ENCODE measurements around the gene SLC25A3.
A peak's percentile ranks its signal among the peaks of the same experiment; 100 is the strongest.

Gene SLC25A3

GRCh38 chr12:98591209-98591608 is 2.3 kb upstream of the SLC25A3 start:
- Histone ChIP-seq H3F3A (ENCODE audit: low read depth) (no peaks in the 10 kb centered on the region), H3K36me3 (ENCODE audit: insufficient read depth, low read length) (peaks cover 8% of the 10 kb centered on the region; the same call in 1 of the 2 replicates), H3K4me1 (ENCODE audit: insufficient read depth, low read length, poor library complexity, severe bottlenecking) (peaks cover 5% of the 10 kb centered on the region), H3K27me3 (ENCODE audit: insufficient read depth, low read length, poor library complexity, severe bottlenecking) (peaks cover 6% of the 10 kb centered on the region), H3K4me3 (ENCODE audit: low read length, poor library complexity, severe bottlenecking) (no peak overlapping the region), H2AFZ (ENCODE audit: low read length) (no peak overlapping the region), H3K9ac (ENCODE audit: low read depth, low read length, poor library complexity, severe bottlenecking) (no peak overlapping the region), H3K9me2 (replicated peaks; ENCODE audit: low read depth, low read length) (no peaks in the 10 kb centered on the region), H4K20me1 (ENCODE audit: insufficient read depth, low read length, poor library complexity, severe bottlenecking) (peaks cover 27% of the 10 kb centered on the region), H3K4me2 (ENCODE audit: low read depth, low read length, poor library complexity, severe bottlenecking) (no peak overlapping the region), H3K9me3 (ENCODE audit: insufficient read depth, low read depth, low read length) (no peaks in the 10 kb centered on the region), H3K79me2 (ENCODE audit: insufficient read depth, low read length) (peaks cover 33% of the 10 kb centered on the region)
- TF ChIP-seq, protein P1, sequence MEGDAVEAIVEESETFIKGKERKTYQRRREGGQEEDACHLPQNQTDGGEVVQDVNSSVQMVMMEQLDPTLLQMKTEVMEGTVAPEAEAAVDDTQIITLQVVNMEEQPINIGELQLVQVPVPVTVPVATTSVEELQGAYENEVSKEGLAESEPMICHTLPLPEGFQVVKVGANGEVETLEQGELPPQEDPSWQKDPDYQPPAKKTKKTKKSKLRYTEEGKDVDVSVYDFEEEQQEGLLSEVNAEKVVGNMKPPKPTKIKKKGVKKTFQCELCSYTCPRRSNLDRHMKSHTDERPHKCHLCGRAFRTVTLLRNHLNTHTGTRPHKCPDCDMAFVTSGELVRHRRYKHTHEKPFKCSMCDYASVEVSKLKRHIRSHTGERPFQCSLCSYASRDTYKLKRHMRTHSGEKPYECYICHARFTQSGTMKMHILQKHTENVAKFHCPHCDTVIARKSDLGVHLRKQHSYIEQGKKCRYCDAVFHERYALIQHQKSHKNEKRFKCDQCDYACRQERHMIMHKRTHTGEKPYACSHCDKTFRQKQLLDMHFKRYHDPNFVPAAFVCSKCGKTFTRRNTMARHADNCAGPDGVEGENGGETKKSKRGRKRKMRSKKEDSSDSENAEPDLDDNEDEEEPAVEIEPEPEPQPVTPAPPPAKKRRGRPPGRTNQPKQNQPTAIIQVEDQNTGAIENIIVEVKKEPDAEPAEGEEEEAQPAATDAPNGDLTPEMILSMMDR (conservative IDR thresholded peaks at IDR 0.05; ENCODE audit: low read length), result no peak
- no peak for TF ChIP-seq EZH2phosphoT487 (IDR thresholded peaks at IDR 0.05; ENCODE audit: borderline replicate concordance)

GRCh38 chr12:98592825-98593322 is 612 bp upstream of the SLC25A3 start:
- peak overlapping the region; percentile 99 for H3K9ac ChIP-seq (ENCODE audit: low read depth, low read length, poor library complexity, severe bottlenecking)
- peak overlapping the region; percentile 85 for H3K4me3 ChIP-seq (ENCODE audit: low read length, poor library complexity, severe bottlenecking)
- H3K4me2 ChIP-seq (ENCODE audit: low read depth, low read length, poor library complexity, severe bottlenecking), result peak overlapping the region; percentile 95
- no peaks in the 10 kb centered on the region for H3K9me2 ChIP-seq (replicated peaks; ENCODE audit: low read depth, low read length)
- peaks cover 43% of the 10 kb centered on the region for H4K20me1 ChIP-seq (ENCODE audit: insufficient read depth, low read length, poor library complexity, severe bottlenecking)
- peaks cover 6% of the 10 kb centered on the region for H3K27me3 ChIP-seq (ENCODE audit: insufficient read depth, low read length, poor library complexity, severe bottlenecking)
- no peaks in the 10 kb centered on the region for H3F3A ChIP-seq (ENCODE audit: low read depth)
- H3K4me1 ChIP-seq (ENCODE audit: insufficient read depth, low read length, poor library complexity, severe bottlenecking), result peaks cover 18% of the 10 kb centered on the region
- no peaks in the 10 kb centered on the region for H3K9me3 ChIP-seq (ENCODE audit: insufficient read depth, low read depth, low read length)
- peaks cover 24% of the 10 kb centered on the region for H3K36me3 ChIP-seq (ENCODE audit: insufficient read depth, low read length)
- H2AFZ ChIP-seq (ENCODE audit: low read length), result peak overlapping the region; percentile 97
- no peak for TF ChIP-seq EZH2phosphoT487 (IDR thresholded peaks at IDR 0.05; ENCODE audit: borderline replicate concordance)
- TF ChIP-seq, protein P1 (conservative IDR thresholded peaks at IDR 0.05; ENCODE audit: low read length), result no peak
- peaks cover 50% of the 10 kb centered on the region for H3K79me2 ChIP-seq (ENCODE audit: insufficient read depth, low read length)

GRCh38 chr12:98594050-98594835 is 757 bp downstream of the SLC25A3 start:
- Histone ChIP-seq H4K20me1 (ENCODE audit: insufficient read depth, low read length, poor library complexity, severe bottlenecking) (peaks cover 53% of the 10 kb centered on the region), H3K79me2 (ENCODE audit: insufficient read depth, low read length) (peaks cover 63% of the 10 kb centered on the region), H3K9me2 (replicated peaks; ENCODE audit: low read depth, low read length) (no peaks in the 10 kb centered on the region), H3K4me1 (ENCODE audit: insufficient read depth, low read length, poor library complexity, severe bottlenecking) (peaks cover 18% of the 10 kb centered on the region), H3K36me3 (ENCODE audit: insufficient read depth, low read length) (peaks cover 36% of the 10 kb centered on the region), H3K9me3 (ENCODE audit: insufficient read depth, low read depth, low read length) (no peaks in the 10 kb centered on the region), H3K4me2 (ENCODE audit: low read depth, low read length, poor library complexity, severe bottlenecking) (peak overlapping the region; percentile 95), H3F3A (ENCODE audit: low read depth) (no peaks in the 10 kb centered on the region), H2AFZ (ENCODE audit: low read length) (no peak overlapping the region), H3K27me3 (ENCODE audit: insufficient read depth, low read length, poor library complexity, severe bottlenecking) (peaks cover 6% of the 10 kb centered on the region), H3K9ac (ENCODE audit: low read depth, low read length, poor library complexity, severe bottlenecking) (peak overlapping the region; percentile 99), H3K4me3 (ENCODE audit: low read length, poor library complexity, severe bottlenecking) (peak overlapping the region; percentile 85)
- no peak for TF ChIP-seq EZH2phosphoT487 (IDR thresholded peaks at IDR 0.05; ENCODE audit: borderline replicate concordance)
- TF ChIP-seq, protein P1 (conservative IDR thresholded peaks at IDR 0.05; ENCODE audit: low read length), result no peak
